GM12873 (cell line): ENCODE measurements around the gene ANXA2.

Source experiments
- CTCF ChIP-seq: IDR thresholded peaks from 2 replicates; pipeline ENCODE4 v1.5.1; 2012; ENCODE audit warnings: low read depth, mild to moderate bottlenecking, moderate library complexity, low read length, control low read depth; ENCODE audit not compliant: insufficient read depth; ENCODE audit errors: missing control alignments

The ANXA2 gene

GRCh38 chr15:60346077-60346476, 51.7 kb downstream of the ANXA2 start:
- TF ChIP-seq CTCF: no peak

- no peak for TF ChIP-seq CTCF
These were observed 52.2 kb downstream of the ANXA2 start for GRCh38 chr15:60345598-60345997.

- no peak for TF ChIP-seq CTCF
These were observed 52.8 kb downstream of the ANXA2 start for GRCh38 chr15:60344987-60345386.

- no peak for TF ChIP-seq CTCF
These were observed 53.3 kb downstream of the ANXA2 start for GRCh38 chr15:60344461-60344860.

GRCh38 chr15:60343221-60343970, 54.4 kb downstream of the ANXA2 start:
- no peak for TF ChIP-seq CTCF

- TF ChIP-seq CTCF: no peak
These were observed 57.4 kb downstream of the ANXA2 start for GRCh38 chr15:60340207-60340921.

- no peak for TF ChIP-seq CTCF
These were observed 58.5 kb downstream of the ANXA2 start for GRCh38 chr15:60339236-60339635.
